GM10266 (cell line): Measurements from ENCODE around the gene DROSHA.

Experiments used
- DNase-seq: peaks from one replicate; pipeline ENCODE4 v3.0.0; 2012; ENCODE audit errors: extremely low spot score
- CTCF ChIP-seq: IDR thresholded peaks from 2 replicates; pipeline ENCODE4 v1.5.1; 2012; ENCODE audit warnings: mild to moderate bottlenecking, low read depth; ENCODE audit not compliant: control insufficient read depth, insufficient read depth; ENCODE audit errors: missing control alignments

Gene DROSHA

GRCh38 chr5:31459594-31459993 is 72.3 kb downstream of the DROSHA start:
- no peak for TF ChIP-seq CTCF
- DNase-seq: no peak

DNA sequence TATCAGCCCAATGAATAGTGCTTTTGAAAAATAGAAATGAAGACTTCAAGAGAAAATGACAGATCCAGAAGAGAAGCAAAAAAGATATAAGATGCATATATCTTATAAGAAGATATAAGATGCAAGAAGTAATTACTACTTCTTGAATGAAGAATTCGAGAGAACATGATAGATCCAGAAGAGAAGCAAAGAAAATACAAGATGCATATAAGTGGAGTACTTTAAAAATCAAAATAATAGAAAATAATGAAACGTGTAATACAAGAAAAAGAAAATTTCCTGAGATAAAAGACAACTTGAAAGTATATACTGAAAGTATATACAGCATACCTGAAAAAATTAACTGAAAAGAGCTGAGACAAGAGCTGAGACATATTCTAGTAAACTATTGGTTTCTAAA is 76.7 kb downstream of the DROSHA start:
- no peak for DNase-seq
- TF ChIP-seq CTCF: no peak

DNA sequence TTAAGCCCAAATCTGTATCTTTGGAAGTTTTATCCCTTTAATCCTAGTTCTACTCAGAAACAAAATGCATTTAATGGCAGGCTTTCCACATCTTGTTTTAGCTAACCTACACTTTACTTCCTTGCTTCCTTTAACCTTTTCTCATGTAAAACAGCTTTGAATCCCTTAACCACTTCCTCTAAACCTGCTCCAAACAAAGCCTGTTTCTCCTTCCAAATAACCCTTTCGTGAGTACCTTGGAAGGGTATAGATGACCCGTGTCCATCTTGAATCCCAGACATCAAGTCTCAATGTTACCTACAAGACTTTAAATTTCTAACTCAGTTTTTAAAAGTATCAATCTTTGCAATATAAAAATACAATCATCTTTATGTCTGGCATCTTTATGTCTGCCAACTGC is 78.4 kb downstream of the DROSHA start:
- no peak for DNase-seq
- TF ChIP-seq CTCF: no peak

- no peak for DNase-seq
- TF ChIP-seq CTCF: no peak
Observed at GRCh38 chr5:31452314-31452713, 79.6 kb downstream of the DROSHA start.

DNA sequence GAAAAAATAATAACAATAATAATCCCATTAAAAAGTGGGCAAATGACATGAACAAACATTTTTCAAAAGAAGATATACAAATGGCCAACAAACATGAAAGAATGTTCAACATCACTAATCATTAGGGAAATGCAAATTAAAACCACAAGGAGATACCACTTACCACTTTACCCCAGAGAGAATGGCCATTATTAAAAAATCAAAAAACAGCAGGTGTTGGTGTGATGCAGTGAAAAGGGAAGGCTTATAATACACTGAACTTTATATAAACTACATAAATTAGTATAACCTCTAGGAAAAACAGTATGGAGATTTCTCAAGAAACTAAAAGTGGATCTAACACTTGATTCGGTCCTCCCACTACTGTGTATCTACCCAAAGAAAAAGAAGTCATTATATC is 81.9 kb downstream of the DROSHA start:
- no peak for TF ChIP-seq CTCF
- no peak for DNase-seq

GRCh38 chr5:31449174-31449573 is 82.7 kb downstream of the DROSHA start:
- TF ChIP-seq CTCF: no peak
- no peak for DNase-seq

GRCh38 chr5:31445041-31445600 is 86.8 kb downstream of the DROSHA start:
- DNase-seq: no peak
- no peak for TF ChIP-seq CTCF
